CD4-positive, alpha-beta T cell treated with Interleukin-4 for 1 hour (primary cell): ENCODE measurements around the gene PLA2G4F.

ENCODE experiments used
- DNase-seq, 2 donors: peaks; one replicate each; pipeline ENCODE4 v3.0.0-alpha.2; 2020 to 2022

The PLA2G4F gene

GRCh38 chr15:42131006-42131405, 25.4 kb downstream of the PLA2G4F start:
- no peak for DNase-seq

GRCh38 chr15:42130246-42130986, 26.0 kb downstream of the PLA2G4F start:
- no peak for DNase-seq

GRCh38 chr15:42129364-42129763, 27.1 kb downstream of the PLA2G4F start:
- DNase-seq = no peak

- DNase-seq = no peak
Measured at GRCh38 chr15:42128476-42128875, 28.0 kb downstream of the PLA2G4F start.

GRCh38 chr15:42123546-42123945, 32.9 kb downstream of the PLA2G4F start:
- no peak for DNase-seq

- DNase-seq = no peak
Measured at GRCh38 chr15:42121682-42122081, 34.8 kb downstream of the PLA2G4F start.

GRCh38 chr15:42121021-42121420, 35.4 kb downstream of the PLA2G4F start:
- DNase-seq = no peak

- no peak for DNase-seq
Measured at GRCh38 chr15:42120285-42120684, 36.2 kb downstream of the PLA2G4F start.

- no peak for DNase-seq
Measured at GRCh38 chr15:42119446-42119760, 37.0 kb downstream of the PLA2G4F start.

- DNase-seq = no peak
Measured at GRCh38 chr15:42118650-42119445, 37.6 kb downstream of the PLA2G4F start.

- no peak for DNase-seq
Measured at GRCh38 chr15:42111924-42112323, 44.5 kb downstream of the PLA2G4F start.

- DNase-seq = no peak
Measured at GRCh38 chr15:42110367-42110766, 46.1 kb downstream of the PLA2G4F start.

GRCh38 chr15:42108806-42109205, 47.6 kb downstream of the PLA2G4F start:
- no peak for DNase-seq

GRCh38 chr15:42108189-42108588, 48.2 kb downstream of the PLA2G4F start:
- no peak for DNase-seq

- no peak for DNase-seq
Measured at GRCh38 chr15:42107473-42107872, 49.0 kb downstream of the PLA2G4F start.

GRCh38 chr15:42106288-42106687, 50.1 kb downstream of the PLA2G4F start:
- DNase-seq = no peak

GRCh38 chr15:42104095-42104891, 52.1 kb downstream of the PLA2G4F start:
- DNase-seq = no peak

- no peak for DNase-seq
Measured at GRCh38 chr15:42102646-42103235, 53.7 kb downstream of the PLA2G4F start.

GRCh38 chr15:42101861-42102260, 54.6 kb downstream of the PLA2G4F start:
- DNase-seq = no peak

- DNase-seq = peak in 1 of 2 donors; percentile 41
Measured at GRCh38 chr15:42100021-42100800, 56.2 kb downstream of the PLA2G4F start.

GRCh38 chr15:42097018-42097417, 59.4 kb downstream of the PLA2G4F start:
- no peak for DNase-seq

GRCh38 chr15:42094512-42094963, 61.9 kb downstream of the PLA2G4F start, which contains the start of gene PLA2G4D:
TSS of gene PLA2G4D (minus strand) at chr15:42094562. CDS start at chr15:42094459, 103 bp downstream.
- no peak for DNase-seq
